NCI-H2081 treated with DMSO at 0.1 percent for 48 hours (cell line): ENCODE measurements around the gene CHST14.

Experiments used
- DNase-seq: peaks from one replicate; lab custom pipeline; 2025; lab: John Stamatoyannopoulos, UW

Gene CHST14, protein sequence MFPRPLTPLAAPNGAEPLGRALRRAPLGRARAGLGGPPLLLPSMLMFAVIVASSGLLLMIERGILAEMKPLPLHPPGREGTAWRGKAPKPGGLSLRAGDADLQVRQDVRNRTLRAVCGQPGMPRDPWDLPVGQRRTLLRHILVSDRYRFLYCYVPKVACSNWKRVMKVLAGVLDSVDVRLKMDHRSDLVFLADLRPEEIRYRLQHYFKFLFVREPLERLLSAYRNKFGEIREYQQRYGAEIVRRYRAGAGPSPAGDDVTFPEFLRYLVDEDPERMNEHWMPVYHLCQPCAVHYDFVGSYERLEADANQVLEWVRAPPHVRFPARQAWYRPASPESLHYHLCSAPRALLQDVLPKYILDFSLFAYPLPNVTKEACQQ

DNA sequence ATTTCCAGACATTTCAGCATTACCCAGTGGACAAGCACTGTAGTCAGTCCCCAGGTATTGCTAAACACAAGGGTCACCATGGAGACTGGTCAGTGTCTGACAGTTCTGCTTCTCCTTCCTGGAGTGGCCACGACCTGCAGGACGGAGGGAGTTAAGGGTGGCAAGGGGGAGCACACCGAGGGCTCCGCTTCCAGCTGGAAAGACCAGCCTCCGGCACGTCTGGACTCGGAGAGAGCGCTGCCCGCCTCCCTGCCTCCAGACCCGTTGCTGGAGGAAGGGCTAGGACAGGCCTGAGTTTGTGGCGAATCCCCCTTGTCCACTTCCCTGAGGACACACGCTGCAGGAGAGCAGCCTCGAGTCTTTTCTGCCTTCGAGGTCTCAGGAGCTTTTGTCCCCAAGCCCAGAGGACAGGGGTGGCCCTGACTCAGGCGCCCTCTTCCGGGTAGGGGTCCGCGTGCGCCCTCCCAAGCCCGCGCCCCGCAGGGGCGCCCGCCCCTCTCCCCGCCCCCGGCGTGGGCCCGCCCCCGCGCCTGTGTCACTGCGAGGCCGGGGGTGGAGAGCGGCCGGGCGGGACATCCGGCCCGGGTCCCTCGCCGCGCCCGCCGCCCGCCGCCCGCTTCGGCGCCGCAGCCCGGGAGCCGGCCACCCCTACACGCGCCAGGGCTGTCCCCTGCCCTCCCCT lies at the start of gene CHST14:
CHST14 (plus strand) TSS at position 562 of the 682 bp plus-strand sequence. CDS start 230 bp downstream, outside the sequence.
- DNase-seq, result no peak

GRCh38 chr15:40421246-40422157 lies 49.3 kb upstream of the CHST14 start:
- no peak for DNase-seq

DNA sequence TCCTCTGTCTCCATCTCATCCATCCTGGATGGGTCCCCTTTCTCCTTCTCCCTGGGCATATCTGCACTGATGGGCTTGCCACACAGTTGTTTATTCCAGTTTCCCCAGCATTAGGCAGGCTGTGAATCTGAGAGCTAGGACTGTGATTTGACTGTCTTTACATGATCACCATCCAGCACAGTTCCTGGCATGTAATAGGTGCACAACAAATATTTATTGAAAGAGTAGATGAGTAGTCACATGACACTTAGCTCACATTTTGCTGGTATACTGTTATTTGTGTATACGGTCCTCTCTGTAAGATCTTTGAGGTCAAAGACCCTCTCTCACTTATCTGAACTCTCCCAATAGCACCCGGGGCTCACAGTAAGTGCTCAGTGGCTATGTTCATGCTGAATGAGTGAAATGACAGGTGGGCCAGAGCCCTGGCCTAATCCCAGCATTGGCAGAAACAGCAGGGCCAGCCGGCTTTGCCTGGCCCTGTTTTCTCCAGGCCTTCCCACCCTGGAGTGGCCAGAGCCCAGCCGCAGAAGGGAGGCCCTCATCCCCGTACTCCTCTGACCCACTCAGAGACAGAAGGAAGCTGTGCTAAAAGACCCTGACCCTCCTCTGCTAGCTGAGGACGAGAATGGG lies 46.2 kb upstream of the CHST14 start:
- DNase-seq, result no peak

GRCh38 chr15:40425681-40426080 lies 45.1 kb upstream of the CHST14 start:
- no peak for DNase-seq

GRCh38 chr15:40427188-40427587 lies 43.6 kb upstream of the CHST14 start:
- DNase-seq, result no peak

DNA sequence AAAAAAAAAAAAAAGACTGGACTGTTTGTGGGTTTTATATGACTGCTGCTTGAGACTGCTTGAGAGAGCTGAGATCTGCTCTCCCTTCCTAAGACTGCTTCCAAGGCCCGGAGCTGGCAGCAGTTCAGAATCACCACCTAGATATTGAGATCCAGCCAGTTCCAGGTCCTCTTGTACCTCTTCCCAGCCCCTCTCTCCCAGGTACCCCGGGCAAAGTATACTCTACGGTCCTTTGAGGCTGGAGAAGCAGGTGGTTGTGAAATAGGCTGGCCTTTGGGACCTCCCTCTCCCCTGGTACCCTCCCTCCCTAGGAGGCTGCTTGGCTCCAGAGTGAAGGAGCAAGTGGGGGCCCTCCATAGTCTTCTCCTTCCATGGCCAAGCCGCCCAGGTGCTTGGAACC lies 42.6 kb upstream of the CHST14 start:
- no peak for DNase-seq

GRCh38 chr15:40429068-40429710 lies 41.6 kb upstream of the CHST14 start:
- no peak for DNase-seq

DNA sequence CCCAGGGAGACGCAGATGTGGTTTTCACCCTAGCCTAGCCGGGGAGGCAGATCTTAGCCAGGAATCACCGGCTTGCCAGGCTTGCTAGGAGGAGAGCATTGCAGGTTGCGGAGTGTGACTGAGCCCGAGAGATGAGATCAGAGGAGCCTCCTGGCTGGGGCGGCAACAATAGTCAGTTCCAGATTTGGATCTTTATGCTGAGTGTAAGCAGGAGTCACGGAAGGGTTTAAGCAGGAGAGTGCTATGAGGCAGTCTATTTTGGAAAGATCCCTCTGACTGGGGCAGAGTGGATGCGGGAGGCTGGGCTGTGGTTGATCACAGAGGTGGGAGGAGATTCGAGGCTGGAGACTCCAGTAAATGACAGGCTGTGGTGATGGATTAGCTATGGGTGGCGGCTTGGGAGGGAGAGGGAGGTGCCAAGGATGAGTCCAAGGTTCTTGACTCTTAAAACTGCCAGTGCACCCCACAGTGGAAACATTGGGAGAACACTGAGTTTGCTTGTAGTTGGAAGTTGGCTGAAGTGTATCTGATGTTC lies 40.4 kb upstream of the CHST14 start:
- no peak for DNase-seq

- no peak for DNase-seq
Observed at GRCh38 chr15:40435023-40435709, 35.6 kb upstream of the CHST14 start.

- DNase-seq, result no peak
Observed at GRCh38 chr15:40435710-40436089, 35.1 kb upstream of the CHST14 start.

GRCh38 chr15:40436116-40436891 lies 34.5 kb upstream of the CHST14 start:
- no peak for DNase-seq

DNA sequence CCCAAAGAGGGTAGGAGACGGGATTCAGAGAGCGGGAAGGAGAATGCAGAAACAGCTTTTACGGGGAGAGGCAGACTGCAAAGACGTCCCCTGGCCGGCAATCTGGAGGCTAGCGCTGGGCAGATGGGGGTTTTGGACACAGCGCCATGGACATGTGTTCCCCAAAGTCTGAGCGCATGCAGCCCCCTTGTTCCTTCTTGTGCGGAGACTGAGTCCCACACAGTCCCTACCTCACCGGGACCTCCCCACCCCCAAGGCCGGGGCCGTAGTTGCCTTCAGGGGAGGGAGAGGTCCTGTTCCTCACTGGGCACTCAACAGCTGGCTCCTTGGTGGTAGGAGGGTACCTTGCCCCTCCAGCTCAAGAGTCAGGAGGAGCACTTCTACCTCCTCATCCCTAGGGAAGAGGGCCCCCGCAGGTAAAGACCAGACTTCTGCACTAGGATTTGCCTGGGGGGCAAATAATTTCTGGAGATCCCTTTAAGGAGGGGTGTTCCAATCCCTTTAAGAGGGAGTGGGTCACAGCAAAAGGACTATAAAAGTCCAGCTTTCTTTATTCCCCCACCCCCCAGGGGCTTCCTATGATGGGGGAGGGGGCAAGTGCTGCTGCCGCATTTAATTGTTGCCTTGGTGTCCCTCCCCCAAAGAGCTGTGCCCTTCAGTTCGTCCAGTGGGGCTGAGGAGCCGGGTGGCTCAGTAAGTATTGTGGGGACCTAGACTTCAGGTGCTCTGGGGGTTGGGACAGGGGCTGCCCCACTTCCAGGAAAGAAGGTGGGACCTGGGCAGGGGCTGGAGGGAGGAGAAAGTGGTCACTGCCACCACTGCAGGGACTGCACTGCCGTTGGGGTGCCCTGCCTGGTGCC lies 33.7 kb upstream of the CHST14 start:
- no peak for DNase-seq

DNA sequence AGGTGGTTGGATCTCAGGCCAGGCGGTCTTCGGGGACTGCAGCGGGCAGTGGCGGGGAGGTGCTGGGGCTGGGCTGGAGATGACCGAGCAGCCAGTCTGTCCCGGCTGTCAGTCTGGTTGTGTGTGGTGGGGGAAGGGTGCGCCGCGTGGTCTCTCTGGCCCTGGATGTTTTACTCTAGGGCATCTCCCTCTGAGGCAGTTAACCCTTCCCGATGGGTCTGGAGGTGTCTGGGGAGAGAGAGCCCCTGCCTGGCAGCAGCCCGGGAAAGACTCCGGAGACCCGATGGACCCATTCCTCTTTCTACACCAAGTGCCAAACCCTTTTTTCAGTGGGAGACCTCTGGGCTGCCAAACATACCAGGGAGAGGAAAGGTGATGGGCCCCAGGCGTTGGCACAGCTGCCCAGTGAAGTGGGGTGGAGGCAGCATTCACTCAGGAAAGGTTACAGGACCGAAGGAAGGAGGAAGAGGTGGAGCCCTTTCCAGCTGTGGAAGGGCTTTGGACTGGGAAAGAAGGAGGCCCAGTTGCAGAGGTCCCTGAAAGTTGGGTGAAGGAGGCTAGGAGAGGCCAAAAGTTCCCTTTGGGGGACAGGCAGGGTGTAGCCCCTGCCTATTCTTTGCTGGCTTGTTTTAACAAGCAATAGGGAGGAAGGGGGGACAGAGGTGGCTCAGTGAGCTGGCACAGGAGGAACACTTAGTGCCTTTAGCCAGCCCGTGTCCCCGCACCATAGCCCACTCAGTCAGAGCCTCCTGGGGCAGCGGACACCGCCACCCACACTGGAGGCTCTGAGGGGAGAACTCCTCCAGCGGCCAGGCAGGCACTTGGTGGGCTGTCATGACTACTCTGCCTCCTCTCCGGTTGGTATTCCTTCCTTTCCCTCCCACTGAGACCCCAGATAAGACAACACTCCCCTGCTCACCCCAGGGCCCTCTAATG lies 32.8 kb upstream of the CHST14 start:
- DNase-seq, result no peak

DNA sequence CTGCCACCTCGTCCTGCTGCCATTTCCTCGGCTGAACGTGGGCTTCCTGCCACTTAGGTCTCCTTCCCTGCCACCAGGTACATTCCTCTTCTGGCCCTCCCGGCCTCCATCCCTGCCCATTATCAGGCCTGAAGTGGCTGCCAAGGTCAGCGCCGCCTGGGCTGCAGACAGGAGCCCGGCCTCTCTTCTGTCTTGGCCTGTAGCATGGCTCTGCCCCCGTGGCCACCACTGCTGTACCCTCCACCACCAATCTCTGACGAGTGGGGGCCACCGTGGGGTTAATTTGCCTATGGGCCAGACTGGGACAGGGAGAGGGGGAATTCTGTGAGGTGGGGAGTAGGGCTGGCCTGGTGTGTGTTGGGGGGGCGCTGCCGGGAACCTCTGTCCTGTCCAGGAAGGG lies 32.1 kb upstream of the CHST14 start:
- DNase-seq, result no peak

GRCh38 chr15:40439461-40439959 lies 31.3 kb upstream of the CHST14 start:
- DNase-seq, result no peak

DNA sequence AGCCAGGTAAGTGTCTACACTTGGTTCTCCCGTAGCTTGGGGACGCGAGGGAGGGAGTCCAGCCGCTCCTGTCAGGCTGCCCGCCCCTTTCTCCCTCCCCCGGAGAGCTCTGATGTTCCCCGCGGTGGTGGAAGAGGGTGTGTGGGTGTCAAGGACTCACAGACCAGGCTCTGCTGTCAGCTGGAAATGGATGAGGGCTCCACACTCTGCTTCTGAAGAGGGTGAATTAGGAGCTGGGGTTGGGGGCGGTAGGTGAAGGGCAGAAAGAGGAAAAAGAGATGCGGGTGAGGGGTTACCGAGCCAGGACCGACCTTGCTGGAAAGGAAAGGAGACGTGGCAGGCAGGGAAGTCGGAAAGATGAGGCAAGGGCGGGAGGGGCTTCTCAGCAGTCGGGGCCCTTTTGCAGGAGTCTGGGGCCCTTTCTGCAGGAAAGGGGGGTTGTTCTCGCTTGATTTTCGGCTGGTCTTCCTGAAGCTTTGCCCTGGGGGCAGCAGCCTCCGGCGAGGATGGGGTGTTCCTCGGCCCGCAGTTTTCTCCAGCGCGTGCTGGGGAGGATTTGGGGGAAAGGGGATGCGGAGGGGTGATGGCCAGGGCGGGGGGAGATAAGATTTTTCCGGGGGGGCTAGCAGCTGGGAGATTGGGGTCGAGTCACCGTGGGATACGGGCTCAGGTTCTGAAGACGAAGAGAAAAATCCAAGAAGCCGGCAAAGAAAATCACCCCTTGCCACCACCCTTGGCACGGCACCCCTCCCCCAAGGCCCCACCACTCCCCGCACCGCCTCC lies 30.6 kb upstream of the CHST14 start:
- no peak for DNase-seq
